OCI-LY7 (cell line): Measurements from ENCODE around the gene PCA3. TPM values are rescaled to one million over a fixed set of nuclear protein-coding genes. Genes with fewer than 3 reads are reported as not detected.

Experiments used
- BruUV-seq: library from RNA; stranded (reverse); fragments of 400-500 nt; replicated peaks from 2 replicates; lab custom pipeline; 2021; lab: Mats Ljungman, UMichigan
- CTCF ChIA-PET: fragments of 300-600 bp; sonication (Branson Sonifier 250); formaldehyde crosslinking; loops from one replicate; lab custom pipeline; 2022; ENCODE audit warnings: antibody characterized with exemption; ENCODE audit not compliant: unreplicated experiment; lab: Charles Lee
- POLR2A ChIA-PET: fragments of 300-600 bp; sonication (Branson Sonifier 250); formaldehyde crosslinking; loops from one replicate; lab custom pipeline; 2022; ENCODE audit warnings: antibody characterized with exemption; lab: Charles Lee
- DNase-seq: peaks from one replicate; pipeline ENCODE4 v3.0.0-alpha.2; 2015; ENCODE audit warnings: low spot score
- H2AFZ ChIP-seq: fragments of 200-600 bp; sonication (generic), shearing (Covaris generic); 2 replicates; pipeline ENCODE4 v1.6.1; 2014; ENCODE audit warnings: mild to moderate bottlenecking, antibody characterized with exemption, low read length, moderate library complexity
- H3K27ac ChIP-seq: fragments of 200-600 bp; sonication (generic); 2 replicates; pipeline ENCODE4 v1.5.1; 2014; ENCODE audit warnings: mixed run types, low read depth, mild to moderate bottlenecking, moderate library complexity, low read length, inconsistent platforms; ENCODE audit not compliant: poor library complexity, severe bottlenecking
- H3K36me3 ChIP-seq: fragments of 200-600 bp; sonication (generic); 2 replicates; pipeline ENCODE4 v1.6.1; 2014; ENCODE audit warnings: mild to moderate bottlenecking, antibody characterized with exemption, low read length, moderate library complexity, mixed read lengths; ENCODE audit not compliant: insufficient read depth
- H3K4me1 ChIP-seq: fragments of 200-600 bp; sonication (generic); 2 replicates; pipeline ENCODE4 v1.5.1; 2014; ENCODE audit warnings: mild to moderate bottlenecking, low read length; ENCODE audit not compliant: insufficient read depth, poor library complexity, severe bottlenecking
- H3K4me2 ChIP-seq: fragments of 200-600 bp; sonication (generic); 2 replicates; pipeline ENCODE4 v1.6.1; 2014; ENCODE audit warnings: mild to moderate bottlenecking, low read length
- H3K4me3 ChIP-seq: fragments of 200-600 bp; sonication (generic); 2 replicates; pipeline ENCODE4 v1.5.1; 2014; ENCODE audit warnings: mild to moderate bottlenecking, low read depth, low read length; ENCODE audit not compliant: poor library complexity, severe bottlenecking
- H3K79me2 ChIP-seq: fragments of 200-600 bp; sonication (generic); 2 replicates; pipeline ENCODE4 v1.6.1; 2016; ENCODE audit warnings: low read depth, mild to moderate bottlenecking, low read length, moderate library complexity, mixed read lengths; ENCODE audit not compliant: insufficient read depth
- H3K9me2 ChIP-seq: fragments of 200-600 bp; sonication (generic); 2 replicates; pipeline ENCODE4 v1.6.1; 2016; ENCODE audit warnings: mild to moderate bottlenecking, low read length, mixed read lengths; ENCODE audit not compliant: insufficient read depth
- H3K9me3 ChIP-seq: fragments of 200-600 bp; sonication (generic); 2 replicates; pipeline ENCODE4 v1.6.1; 2014; ENCODE audit warnings: mild to moderate bottlenecking, mixed run types, low read length, mixed read lengths
- H4K20me1 ChIP-seq: fragments of 200-600 bp; sonication (generic); 2 replicates; pipeline ENCODE4 v1.6.1; 2014; ENCODE audit warnings: mild to moderate bottlenecking, antibody characterized with exemption, low read length, moderate library complexity, mixed read lengths; ENCODE audit not compliant: insufficient read depth
- CTCF ChIP-seq: fragments of 200-600 bp; sonication (generic); conservative IDR thresholded peaks from 2 replicates; pipeline ENCODE4 v1.5.1; 2014; ENCODE audit warnings: mild to moderate bottlenecking, antibody characterized with exemption, low read length, moderate library complexity, mixed read lengths
- EZH2phosphoT487 ChIP-seq: fragments of 200-600 bp; sonication (generic); IDR thresholded peaks from 2 replicates; pipeline ENCODE4 v1.6.1; 2018; ENCODE audit warnings: low read depth, borderline replicate concordance, mild to moderate bottlenecking, mixed run types, antibody characterized with exemption, low read length, moderate library complexity, mixed read lengths
- intact Hi-C: fragments of 100-400 bp; cut with micrococcal nuclease; formaldehyde crosslinking; loops from one replicate; pipeline ENCODE4 v1.10.0; 2022; ENCODE audit not compliant: unreplicated experiment
- total RNA-seq, 2 experiments: library from RNA; depleted of rRNA in 1 of 2; stranded (reverse); fragments of >200 nt in 1 of 2; shearing (Covaris generic) in 1 of 2; gene quantifications; 2 replicates each; pipeline ENCODE4 v1.2.3, GENCODE V29; 2014 to 2022

The PCA3 gene
- total RNA-seq, 2 experiments from 2014 or later: not detected

- intact Hi-C loops: no loop called here
- H3K9me2 ChIP-seq: no peaks in the 10 kb centered on the region
- CTCF ChIA-PET: no interaction called here
- DNase-seq: no peak
- H3K9me3 ChIP-seq: no peaks in the 10 kb centered on the region
- POLR2A ChIA-PET: interaction anchor here (1.1 to 1.3 kb wide), 2 partner anchors 27 to 115 kb away, joined by 4 to 10 read pairs; no protein-coding TSS in a partner anchor
- no peak overlapping the region for H3K4me2 ChIP-seq
- H3K27ac ChIP-seq: no peak overlapping the region
- H3K4me3 ChIP-seq: no peak overlapping the region
- no TSS peak for BruUV-seq
- no peaks in the 10 kb centered on the region for H4K20me1 ChIP-seq
- no peaks in the 10 kb centered on the region for H3K4me1 ChIP-seq
- TF ChIP-seq CTCF: no peak
- no peak for TF ChIP-seq EZH2phosphoT487
- no peaks in the 10 kb centered on the region for H3K79me2 ChIP-seq
- no peak overlapping the region for H2AFZ ChIP-seq
- no peaks in the 10 kb centered on the region for H3K36me3 ChIP-seq
These were observed 34.1 kb upstream of the PCA3 start for GRCh38 chr9:76729980-76730737.

- no peaks in the 10 kb centered on the region for H3K36me3 ChIP-seq
- BruUV-seq: no TSS peak
- H3K27ac ChIP-seq: no peak overlapping the region
- DNase-seq: no peak
- ChIA-PET POLR2A (no interaction called here), CTCF (no interaction called here)
- no peaks in the 10 kb centered on the region for H3K9me3 ChIP-seq
- no peak overlapping the region for H3K4me3 ChIP-seq
- no peaks in the 10 kb centered on the region for H3K4me1 ChIP-seq
- TF ChIP-seq EZH2phosphoT487: no peak
- no peak for TF ChIP-seq CTCF
- intact Hi-C loops: no loop called here
- no peaks in the 10 kb centered on the region for H3K79me2 ChIP-seq
- H3K9me2 ChIP-seq: no peaks in the 10 kb centered on the region
- H4K20me1 ChIP-seq: no peaks in the 10 kb centered on the region
- no peak overlapping the region for H2AFZ ChIP-seq
- H3K4me2 ChIP-seq: no peak overlapping the region
These were observed 33.4 kb upstream of the PCA3 start for GRCh38 chr9:76730801-76731200.

GRCh38 chr9:76732341-76732958, 31.8 kb upstream of the PCA3 start:
- ChIA-PET CTCF (no interaction called here), POLR2A (interaction anchor here (0.9 kb wide), 1 partner anchor 10 kb away, joined by 4 read pairs; no protein-coding TSS in a partner anchor)
- Histone ChIP-seq H3K36me3 (no peaks in the 10 kb centered on the region), H4K20me1 (no peaks in the 10 kb centered on the region), H2AFZ (no peak overlapping the region), H3K79me2 (no peaks in the 10 kb centered on the region), H3K4me3 (no peak overlapping the region), H3K9me3 (no peaks in the 10 kb centered on the region), H3K4me2 (no peak overlapping the region), H3K9me2 (no peaks in the 10 kb centered on the region), H3K4me1 (no peaks in the 10 kb centered on the region), H3K27ac (no peak overlapping the region)
- BruUV-seq: no TSS peak
- TF ChIP-seq CTCF (no peak), EZH2phosphoT487 (no peak)
- intact Hi-C loops: no loop called here
- DNase-seq: no peak
